ENCODE measurements around the gene LCN6. TPM values are rescaled to one million over a fixed set of nuclear protein-coding genes. Genes with fewer than 3 reads are reported as not detected.

The LCN6 gene
- total and polyA plus RNA-seq, 3 donors from 2014 or later, result 7.8 to 19.1 (median 11.3) TPM

DNA sequence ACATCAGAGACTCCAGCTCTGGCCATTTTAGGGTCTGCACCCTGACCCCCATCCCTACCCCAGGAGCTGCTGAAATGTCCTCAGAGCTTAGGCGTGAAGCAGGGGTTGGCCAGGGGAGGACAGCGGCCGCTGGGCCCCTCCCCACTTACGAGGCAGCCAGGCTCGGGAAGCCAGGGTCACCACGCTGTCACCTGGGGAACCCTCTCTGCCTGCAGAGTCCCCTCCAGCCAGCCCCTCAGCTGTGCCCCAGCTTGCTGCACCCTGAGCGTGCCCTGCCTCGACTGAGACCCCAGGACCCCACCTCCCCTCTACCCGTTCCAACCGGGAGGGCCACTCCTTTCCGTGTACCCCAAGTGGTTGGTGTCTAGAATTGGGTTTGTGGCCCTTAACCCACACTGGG, 8.3 kb downstream of the LCN6 start:
- Histone ChIP-seq H3K27ac (no peak overlapping the region), H3K4me3 (no peak overlapping the region), H3K27me3 (no peaks in the 10 kb centered on the region), H3K9me3 (no peaks in the 10 kb centered on the region), H3K4me1 (peaks cover 21% of the 10 kb centered on the region), H3K36me3 (ENCODE audit: low read depth, missing control alignments) (no peaks in the 10 kb centered on the region)
- intact Hi-C loops (cut with DNase I; ENCODE audit: low total_unique reads), result no loop called here
- 98% methylated on average over 6 to 11 of the region's 11 CpGs for WGBS, 2 donors
- TF ChIP-seq, protein P1, sequence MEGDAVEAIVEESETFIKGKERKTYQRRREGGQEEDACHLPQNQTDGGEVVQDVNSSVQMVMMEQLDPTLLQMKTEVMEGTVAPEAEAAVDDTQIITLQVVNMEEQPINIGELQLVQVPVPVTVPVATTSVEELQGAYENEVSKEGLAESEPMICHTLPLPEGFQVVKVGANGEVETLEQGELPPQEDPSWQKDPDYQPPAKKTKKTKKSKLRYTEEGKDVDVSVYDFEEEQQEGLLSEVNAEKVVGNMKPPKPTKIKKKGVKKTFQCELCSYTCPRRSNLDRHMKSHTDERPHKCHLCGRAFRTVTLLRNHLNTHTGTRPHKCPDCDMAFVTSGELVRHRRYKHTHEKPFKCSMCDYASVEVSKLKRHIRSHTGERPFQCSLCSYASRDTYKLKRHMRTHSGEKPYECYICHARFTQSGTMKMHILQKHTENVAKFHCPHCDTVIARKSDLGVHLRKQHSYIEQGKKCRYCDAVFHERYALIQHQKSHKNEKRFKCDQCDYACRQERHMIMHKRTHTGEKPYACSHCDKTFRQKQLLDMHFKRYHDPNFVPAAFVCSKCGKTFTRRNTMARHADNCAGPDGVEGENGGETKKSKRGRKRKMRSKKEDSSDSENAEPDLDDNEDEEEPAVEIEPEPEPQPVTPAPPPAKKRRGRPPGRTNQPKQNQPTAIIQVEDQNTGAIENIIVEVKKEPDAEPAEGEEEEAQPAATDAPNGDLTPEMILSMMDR (IDR thresholded peaks at IDR 0.05), result no peak
- no peak for TF ChIP-seq POLR2A (IDR thresholded peaks at IDR 0.05)
- DNase-seq, result no peak

DNA sequence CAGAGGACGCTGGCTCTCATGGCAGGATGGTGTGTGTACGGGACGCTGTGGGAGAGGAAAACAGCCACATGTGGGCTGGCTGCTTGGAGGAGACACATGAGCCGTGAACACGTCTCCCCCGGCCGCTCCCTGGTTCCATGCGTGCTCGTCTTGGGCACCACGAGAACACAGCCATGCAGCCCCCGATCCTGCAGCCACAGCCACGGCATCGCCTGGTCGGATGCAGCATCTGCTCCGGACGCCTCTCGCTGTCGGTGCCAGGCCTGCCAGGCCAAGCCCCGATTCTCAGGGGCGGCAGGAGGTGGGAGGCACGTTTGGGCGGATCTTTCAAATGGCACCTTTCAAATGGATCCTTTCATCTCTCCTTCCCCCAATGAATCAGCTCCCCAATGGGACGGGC, 8.8 kb downstream of the LCN6 start:
- no peak for DNase-seq
- WGBS, 2 donors, result 90 to 91% methylated on average over 6 to 23 of the region's 23 CpGs
- TF ChIP-seq, protein P1 (IDR thresholded peaks at IDR 0.05), result no peak
- TF ChIP-seq POLR2A (IDR thresholded peaks at IDR 0.05), result no peak
- H3K4me3 ChIP-seq, result no peak overlapping the region
- H3K36me3 ChIP-seq (ENCODE audit: low read depth, missing control alignments), result no peaks in the 10 kb centered on the region
- H3K27me3 ChIP-seq, result no peaks in the 10 kb centered on the region
- H3K27ac ChIP-seq, result no peak overlapping the region
- H3K4me1 ChIP-seq, result peaks cover 21% of the 10 kb centered on the region
- intact Hi-C loops (cut with DNase I; ENCODE audit: low total_unique reads), result no loop called here
- H3K9me3 ChIP-seq, result no peaks in the 10 kb centered on the region

DNA sequence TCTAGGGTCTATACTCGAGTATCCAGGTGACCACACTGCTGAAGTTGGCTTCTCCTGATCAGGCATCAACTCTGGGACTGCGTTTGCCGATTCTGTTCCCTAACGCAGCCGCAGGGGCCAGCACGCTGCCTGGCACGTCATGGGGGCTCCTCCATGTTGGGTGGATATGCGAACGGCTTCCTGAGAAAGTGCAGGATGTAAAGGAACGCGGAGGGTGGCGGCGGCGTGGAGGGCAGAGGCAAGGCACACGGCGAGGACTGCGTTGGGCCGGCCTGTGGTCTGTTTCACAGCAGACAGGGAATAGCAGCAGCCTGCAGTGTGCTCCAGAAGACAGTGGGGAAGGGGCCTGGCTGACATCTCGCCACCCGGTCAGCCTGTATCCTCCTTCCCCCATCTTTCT, 9.4 kb downstream of the LCN6 start:
- TF ChIP-seq, protein P1 (IDR thresholded peaks at IDR 0.05), result no peak
- no peak for TF ChIP-seq POLR2A (IDR thresholded peaks at IDR 0.05)

DNA sequence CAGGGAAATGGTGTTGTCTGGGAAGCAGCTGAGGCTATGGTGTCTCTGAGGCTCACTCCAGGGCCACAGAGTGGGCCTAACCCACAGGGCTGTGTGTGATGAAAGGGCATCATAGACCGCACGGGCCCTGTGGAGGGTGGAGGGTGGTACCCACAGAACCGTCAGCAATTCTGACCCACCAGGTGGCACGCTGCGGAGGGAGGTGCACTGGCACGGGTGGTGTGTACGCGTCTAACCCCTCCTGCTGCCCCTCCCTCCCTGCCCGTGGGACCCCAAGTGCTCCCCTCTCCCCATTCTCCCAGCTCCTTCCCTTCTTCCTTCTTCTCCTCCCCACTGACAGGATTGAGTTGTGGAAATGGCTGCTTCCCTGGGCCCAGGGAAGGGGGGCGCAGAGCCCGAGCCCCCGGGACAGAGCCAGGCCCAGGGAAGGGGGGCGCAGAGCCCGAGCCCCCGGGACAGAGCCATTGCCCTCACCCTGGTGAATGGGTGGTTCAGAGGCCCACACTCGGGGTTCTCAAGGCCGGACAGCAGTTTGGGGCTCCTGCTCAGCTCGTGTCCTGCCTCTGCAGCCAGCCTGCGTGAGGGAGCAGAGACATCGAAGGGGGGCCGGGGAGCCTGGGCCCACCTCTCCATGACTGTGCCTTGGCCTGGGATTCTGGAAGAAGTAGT, 12.4 kb downstream of the LCN6 start:
- intact Hi-C loops (cut with DNase I; ENCODE audit: low total_unique reads), result no loop called here
- WGBS, 2 donors, result 78 to 86% methylated on average over 4 to 21 of the region's 21 CpGs
- TF ChIP-seq, protein P1 (IDR thresholded peaks at IDR 0.05), result no peak
- no peak for TF ChIP-seq POLR2A (IDR thresholded peaks at IDR 0.05)

More for the DNA sequence above, 9.4 kb downstream of the LCN6 start:
- no peaks in the 10 kb centered on the region for H3K9me3 ChIP-seq
- intact Hi-C loops (cut with DNase I; ENCODE audit: low total_unique reads), result no loop called here
- H3K27ac ChIP-seq, result no peak overlapping the region
- no peaks in the 10 kb centered on the region for H3K27me3 ChIP-seq
- 93 to 97% methylated on average over 19 to 20 of the region's 20 CpGs for WGBS, 2 donors
- no peak overlapping the region for H3K4me3 ChIP-seq
- H3K36me3 ChIP-seq (ENCODE audit: low read depth, missing control alignments), result no peaks in the 10 kb centered on the region
- no peak for DNase-seq
- peaks cover 21% of the 10 kb centered on the region for H3K4me1 ChIP-seq

More for the DNA sequence above, 12.4 kb downstream of the LCN6 start:
- H3K4me3 ChIP-seq, result no peak overlapping the region
- peaks cover 3% of the 10 kb centered on the region for H3K4me1 ChIP-seq
- no peaks in the 10 kb centered on the region for H3K36me3 ChIP-seq (ENCODE audit: low read depth, missing control alignments)
- no peak overlapping the region for H3K27ac ChIP-seq
- H3K27me3 ChIP-seq, result no peaks in the 10 kb centered on the region
- H3K9me3 ChIP-seq, result no peaks in the 10 kb centered on the region
- DNase-seq, result no peak

All from testis (tissue), 3 donors.